Caki2 (cell line): ENCODE data around the gene STXBP3. TPM values are rescaled to one million over a fixed set of nuclear protein-coding genes. Genes with fewer than 3 reads are reported as not detected.

Source experiments
- DNase-seq: peaks from one replicate; pipeline ENCODE4 v3.0.0-alpha.2; 2015; ENCODE audit warnings: low read depth
- in situ Hi-C: cut with HindIII; loops from 2 replicates; pipeline ENCODE4 v1.10.0; 2016; ENCODE audit warnings: low sequenced_read_pairs, low pct_unique_long_range_greater_than_20kb, mixed read lengths
- total RNA-seq: library from RNA; depleted of rRNA; stranded (reverse); fragments of >200 nt; shearing (Covaris generic); gene quantifications from 2 replicates; pipeline ENCODE4 v1.2.3, GENCODE V29; 2014; ENCODE audit warnings: low replicate concordance; rRNA removed

The STXBP3 gene
- total RNA-seq, 1 experiment from 2014 or later, result 7.3 TPM

DNA sequence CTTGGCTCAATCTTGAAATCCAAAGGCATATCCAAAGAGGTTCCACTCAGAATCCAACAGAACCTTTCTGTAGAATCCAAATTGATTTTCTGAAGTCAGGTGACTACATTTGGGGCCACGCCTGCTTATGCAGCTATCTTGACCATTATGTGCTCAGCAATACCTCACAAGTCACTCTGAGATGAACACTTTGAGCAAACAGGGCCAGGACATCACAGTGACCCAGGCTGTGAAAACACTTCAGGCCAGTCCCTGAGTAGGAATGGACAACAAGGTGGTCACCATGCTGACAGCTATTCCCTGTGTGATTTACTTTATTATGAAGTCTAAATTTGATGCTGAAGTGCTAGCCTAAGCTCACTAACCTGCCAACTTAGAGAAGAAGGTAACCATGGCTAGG, 110.5 kb downstream of the STXBP3 start, which contains the start of gene AKNAD1:
AKNAD1 (minus strand) TSS at position 101 of the 400 bp plus-strand sequence. CDS start 4,430 bp downstream, outside the sequence.
- no peak for DNase-seq
- in situ Hi-C loops, result no loop called here

DNA sequence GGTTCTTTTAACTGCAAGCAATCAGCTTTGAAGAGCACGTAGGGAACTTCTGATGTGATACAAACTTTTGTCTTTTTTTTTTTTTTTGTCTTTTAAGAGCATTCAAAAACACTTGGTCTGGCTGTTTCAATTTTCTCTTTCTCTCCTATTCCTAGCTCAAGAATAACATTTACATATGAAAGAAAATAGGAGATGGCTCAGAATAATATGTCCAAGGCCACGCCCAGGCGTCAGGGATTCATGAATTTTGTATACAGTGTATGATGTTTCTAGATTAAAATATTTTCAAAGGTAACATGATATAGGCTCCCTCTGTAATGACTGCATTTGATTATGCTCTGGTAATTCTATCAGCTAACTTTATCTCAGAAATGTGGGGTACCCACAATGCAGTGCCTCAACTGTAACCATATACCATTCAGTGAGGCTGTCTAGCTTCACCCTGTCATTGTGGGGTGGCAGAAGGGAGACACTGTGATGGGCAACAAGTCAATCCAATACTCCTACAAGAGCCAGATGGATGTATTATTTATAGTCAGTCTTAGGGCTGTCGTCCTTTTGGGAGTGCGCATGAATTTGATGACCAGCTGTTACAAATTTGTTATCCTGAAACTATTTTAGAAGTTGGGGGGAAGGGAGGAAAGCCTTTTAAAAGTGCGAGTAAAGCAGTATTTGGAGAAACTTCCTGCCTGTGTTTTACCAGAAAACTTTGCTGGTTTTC, 111.9 kb downstream of the STXBP3 start:
- no peak for DNase-seq
- in situ Hi-C loops, result no loop called here

Other genes with a start within 250 kb of the STXBP3 start
- 8.1 and 9.5 TPM in 2 replicates for gene EEIG2, start 186.6 kb upstream of the STXBP3 start, total RNA-seq
- gene HENMT1, start 85.6 kb upstream of the STXBP3 start, total RNA-seq, result 0.17 TPM in 1 of 2 replicates, not detected in the other
- gene PRPF38B, start 54.4 kb upstream of the STXBP3 start, total RNA-seq, result 4.7 and 7.8 TPM in 2 replicates
- gene FNDC7, start 33.8 kb upstream of the STXBP3 start, total RNA-seq, result not detected in 2 replicates
- gene AKNAD1, start 110.4 kb downstream of the STXBP3 start, total RNA-seq, result 0.06 TPM in 1 of 2 replicates, not detected in the other
- gene GPSM2, start 130.3 kb downstream of the STXBP3 start, total RNA-seq, result 28.8 and 53.7 TPM in 2 replicates
- 38.6 and 51.5 TPM in 2 replicates for gene CLCC1, start 216.8 kb downstream of the STXBP3 start, total RNA-seq